Measurements from ENCODE around the gene LFNG.

LFNG gene

GRCh38 chr7:2520761-2521290, 1.3 kb downstream of the LFNG start:
- H3K79me2 ChIP-seq (ENCODE audit: control insufficient read depth, insufficient read depth, low read length, unreplicated experiment): peaks cover 16% of the 10 kb centered on the region
- H3K27me3 ChIP-seq (ENCODE audit: insufficient read depth, low read length): no peaks in the 10 kb centered on the region
- peak overlapping the region; percentile 86 for H3K4me3 ChIP-seq (ENCODE audit: low read depth, low read length)
- H3K4me1 ChIP-seq (ENCODE audit: control insufficient read depth, insufficient read depth, low read length, unreplicated experiment): peaks cover 64% of the 10 kb centered on the region
- H2AFZ ChIP-seq (ENCODE audit: low read length, unreplicated experiment): no peak overlapping the region
- no peaks in the 10 kb centered on the region for H3K36me3 ChIP-seq (ENCODE audit: insufficient read depth, low read length)
- H3K27ac ChIP-seq (ENCODE audit: low read depth, low read length): no peak overlapping the region

GRCh38 chr7:2521341-2521745, 1.8 kb downstream of the LFNG start:
- Histone ChIP-seq H3K27me3 (ENCODE audit: insufficient read depth, low read length) (no peaks in the 10 kb centered on the region), H3K36me3 (ENCODE audit: insufficient read depth, low read length) (no peaks in the 10 kb centered on the region), H3K4me3 (ENCODE audit: low read depth, low read length) (peak overlapping the region; percentile 86), H3K27ac (ENCODE audit: low read depth, low read length) (peak overlapping the region; percentile 11; the same call in 1 of the 2 replicates), H2AFZ (ENCODE audit: low read length, unreplicated experiment) (no peak overlapping the region), H3K4me1 (ENCODE audit: control insufficient read depth, insufficient read depth, low read length, unreplicated experiment) (peaks cover 60% of the 10 kb centered on the region), H3K79me2 (ENCODE audit: control insufficient read depth, insufficient read depth, low read length, unreplicated experiment) (peaks cover 16% of the 10 kb centered on the region)

- peak overlapping the region; percentile 11; the same call in 1 of the 2 replicates for H3K27ac ChIP-seq (ENCODE audit: low read depth, low read length)
- H3K4me3 ChIP-seq (ENCODE audit: low read depth, low read length): peak overlapping the region; percentile 86
- H2AFZ ChIP-seq (ENCODE audit: low read length, unreplicated experiment): no peak overlapping the region
- no peaks in the 10 kb centered on the region for H3K27me3 ChIP-seq (ENCODE audit: insufficient read depth, low read length)
- H3K79me2 ChIP-seq (ENCODE audit: control insufficient read depth, insufficient read depth, low read length, unreplicated experiment): peaks cover 16% of the 10 kb centered on the region
- peaks cover 52% of the 10 kb centered on the region for H3K4me1 ChIP-seq (ENCODE audit: control insufficient read depth, insufficient read depth, low read length, unreplicated experiment)
- no peaks in the 10 kb centered on the region for H3K36me3 ChIP-seq (ENCODE audit: insufficient read depth, low read length)
These were observed 2.5 kb downstream of the LFNG start for GRCh38 chr7:2521952-2522591.

GRCh38 chr7:2522780-2523433, 3.3 kb downstream of the LFNG start:
- peak overlapping the region; percentile 86 for H3K4me3 ChIP-seq (ENCODE audit: low read depth, low read length)
- H3K79me2 ChIP-seq (ENCODE audit: control insufficient read depth, insufficient read depth, low read length, unreplicated experiment): peaks cover 16% of the 10 kb centered on the region
- H3K36me3 ChIP-seq (ENCODE audit: insufficient read depth, low read length): no peaks in the 10 kb centered on the region
- no peak overlapping the region for H3K27ac ChIP-seq (ENCODE audit: low read depth, low read length)
- no peaks in the 10 kb centered on the region for H3K27me3 ChIP-seq (ENCODE audit: insufficient read depth, low read length)
- no peak overlapping the region for H2AFZ ChIP-seq (ENCODE audit: low read length, unreplicated experiment)
- H3K4me1 ChIP-seq (ENCODE audit: control insufficient read depth, insufficient read depth, low read length, unreplicated experiment): peaks cover 50% of the 10 kb centered on the region

- H3K4me1 ChIP-seq (ENCODE audit: control insufficient read depth, insufficient read depth, low read length, unreplicated experiment): peaks cover 50% of the 10 kb centered on the region
- H3K36me3 ChIP-seq (ENCODE audit: insufficient read depth, low read length): no peaks in the 10 kb centered on the region
- H3K4me3 ChIP-seq (ENCODE audit: low read depth, low read length): peak overlapping the region; percentile 86
- H3K27me3 ChIP-seq (ENCODE audit: insufficient read depth, low read length): no peaks in the 10 kb centered on the region
- H2AFZ ChIP-seq (ENCODE audit: low read length, unreplicated experiment): no peak overlapping the region
- peaks cover 16% of the 10 kb centered on the region for H3K79me2 ChIP-seq (ENCODE audit: control insufficient read depth, insufficient read depth, low read length, unreplicated experiment)
- no peak overlapping the region for H3K27ac ChIP-seq (ENCODE audit: low read depth, low read length)
These were observed 3.9 kb downstream of the LFNG start for GRCh38 chr7:2523461-2523936.

- no peaks in the 10 kb centered on the region for H3K36me3 ChIP-seq (ENCODE audit: insufficient read depth, low read length)
- no peaks in the 10 kb centered on the region for H3K27me3 ChIP-seq (ENCODE audit: insufficient read depth, low read length)
- peaks cover 52% of the 10 kb centered on the region for H3K4me1 ChIP-seq (ENCODE audit: control insufficient read depth, insufficient read depth, low read length, unreplicated experiment)
- peaks cover 16% of the 10 kb centered on the region for H3K79me2 ChIP-seq (ENCODE audit: control insufficient read depth, insufficient read depth, low read length, unreplicated experiment)
- peak overlapping the region; percentile 86; the same call in 1 of the 2 replicates for H3K4me3 ChIP-seq (ENCODE audit: low read depth, low read length)
- no peak overlapping the region for H2AFZ ChIP-seq (ENCODE audit: low read length, unreplicated experiment)
- H3K27ac ChIP-seq (ENCODE audit: low read depth, low read length): no peak overlapping the region
These were observed 4.6 kb downstream of the LFNG start for GRCh38 chr7:2523941-2524807.

GRCh38 chr7:2524808-2525657, 5.5 kb downstream of the LFNG start:
- H3K27me3 ChIP-seq (ENCODE audit: insufficient read depth, low read length): no peaks in the 10 kb centered on the region
- no peak overlapping the region for H3K27ac ChIP-seq (ENCODE audit: low read depth, low read length)
- no peaks in the 10 kb centered on the region for H3K36me3 ChIP-seq (ENCODE audit: insufficient read depth, low read length)
- H3K4me1 ChIP-seq (ENCODE audit: control insufficient read depth, insufficient read depth, low read length, unreplicated experiment): peaks cover 59% of the 10 kb centered on the region
- H3K4me3 ChIP-seq (ENCODE audit: low read depth, low read length): no peak overlapping the region
- H3K79me2 ChIP-seq (ENCODE audit: control insufficient read depth, insufficient read depth, low read length, unreplicated experiment): peaks cover 16% of the 10 kb centered on the region
- no peak overlapping the region for H2AFZ ChIP-seq (ENCODE audit: low read length, unreplicated experiment)

- no peak overlapping the region for H3K27ac ChIP-seq (ENCODE audit: low read depth, low read length)
- no peak overlapping the region for H2AFZ ChIP-seq (ENCODE audit: low read length, unreplicated experiment)
- H3K36me3 ChIP-seq (ENCODE audit: insufficient read depth, low read length): no peaks in the 10 kb centered on the region
- H3K4me1 ChIP-seq (ENCODE audit: control insufficient read depth, insufficient read depth, low read length, unreplicated experiment): peaks cover 64% of the 10 kb centered on the region
- peaks cover 11% of the 10 kb centered on the region for H3K79me2 ChIP-seq (ENCODE audit: control insufficient read depth, insufficient read depth, low read length, unreplicated experiment)
- no peak overlapping the region for H3K4me3 ChIP-seq (ENCODE audit: low read depth, low read length)
- H3K27me3 ChIP-seq (ENCODE audit: insufficient read depth, low read length): no peaks in the 10 kb centered on the region
These were observed 6.4 kb downstream of the LFNG start for GRCh38 chr7:2525658-2526630.
